ENCODE data around the gene MAP3K6. TPM values are rescaled to one million over a fixed set of nuclear protein-coding genes. Genes with fewer than 3 reads are reported as not detected.

MAP3K6 gene
- total and polyA plus RNA-seq, 2 of the 13 experiments (the other 11 are each of a cell fraction or from before 2014, with no cell fraction given): 2.7 to 3.2 TPM

DNA sequence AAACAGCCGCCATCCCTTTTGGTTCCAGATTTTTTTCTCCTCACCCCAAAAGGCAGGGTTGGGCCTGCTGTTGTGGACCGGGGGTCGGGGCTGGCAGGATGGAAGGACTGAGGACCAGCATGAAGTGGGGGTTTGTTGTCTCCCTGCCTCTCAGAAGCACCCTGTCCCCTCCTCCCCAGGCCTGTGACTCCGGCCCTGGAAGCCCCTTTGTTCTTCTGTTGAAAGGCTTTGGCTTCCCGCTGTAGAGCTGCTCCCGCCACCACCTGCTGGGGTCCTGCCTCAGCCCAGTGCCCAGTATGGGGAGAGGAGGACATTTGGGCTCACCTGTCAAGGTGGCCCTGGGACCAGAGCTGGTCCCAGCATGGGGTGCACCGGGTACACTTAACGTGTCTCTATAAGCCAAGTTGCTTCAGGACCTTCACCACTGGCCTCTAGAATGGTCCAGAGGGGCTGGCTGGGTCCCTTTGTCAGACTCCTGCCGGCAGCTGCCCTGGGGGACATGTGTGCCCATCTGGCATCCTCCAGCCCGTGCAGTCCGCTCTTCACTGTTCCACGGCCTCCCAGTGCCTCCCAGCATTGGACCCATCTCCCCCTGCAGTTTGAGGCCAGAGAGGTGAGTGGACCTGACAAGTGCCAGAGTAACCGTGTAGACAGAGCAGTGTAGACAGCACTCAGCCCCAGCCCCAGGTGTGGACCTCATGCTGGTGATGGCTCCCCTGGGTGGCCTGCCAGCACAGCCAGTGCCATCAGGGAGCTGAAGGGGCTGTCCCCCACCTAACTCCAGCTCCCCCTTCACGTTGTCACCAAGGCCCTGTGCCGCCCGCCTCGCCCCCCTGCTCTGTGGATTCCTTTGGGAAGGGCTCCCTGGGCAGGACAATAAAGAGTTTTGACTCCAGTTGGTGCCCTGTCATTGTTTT lies 31.0 kb downstream of the MAP3K6 start:
- no TSS peak for BruUV-seq (replicated peaks)
- no peak overlapping the region for H3K9ac ChIP-seq (ENCODE audit: insufficient read depth, low read depth, low read length)
- in situ Hi-C loops (cut with HindIII; ENCODE audit: extremely low pct_ligation_motif_present, low pct_unique_long_range_greater_than_20kb): no loop called here
- no peaks in the 10 kb centered on the region for H3K79me2 ChIP-seq (ENCODE audit: insufficient read depth, low read length)
- no peak for TF ChIP-seq HMGA1 (CRISPR knock-in tag; conservative IDR thresholded peaks at IDR 0.05)
- TF ChIP-seq ZNF484 (CRISPR knock-in tag; IDR thresholded peaks at IDR 0.05; ENCODE audit: borderline replicate concordance, low read depth): no peak
- TF ChIP-seq HNRNPK (IDR thresholded peaks at IDR 0.05; ENCODE audit: low read depth, low read length, poor library complexity, severe bottlenecking): no peak
- no peak for TF ChIP-seq NFE2L2 (IDR thresholded peaks at IDR 0.05; ENCODE audit: low read length)
- TF ChIP-seq, protein P1, sequence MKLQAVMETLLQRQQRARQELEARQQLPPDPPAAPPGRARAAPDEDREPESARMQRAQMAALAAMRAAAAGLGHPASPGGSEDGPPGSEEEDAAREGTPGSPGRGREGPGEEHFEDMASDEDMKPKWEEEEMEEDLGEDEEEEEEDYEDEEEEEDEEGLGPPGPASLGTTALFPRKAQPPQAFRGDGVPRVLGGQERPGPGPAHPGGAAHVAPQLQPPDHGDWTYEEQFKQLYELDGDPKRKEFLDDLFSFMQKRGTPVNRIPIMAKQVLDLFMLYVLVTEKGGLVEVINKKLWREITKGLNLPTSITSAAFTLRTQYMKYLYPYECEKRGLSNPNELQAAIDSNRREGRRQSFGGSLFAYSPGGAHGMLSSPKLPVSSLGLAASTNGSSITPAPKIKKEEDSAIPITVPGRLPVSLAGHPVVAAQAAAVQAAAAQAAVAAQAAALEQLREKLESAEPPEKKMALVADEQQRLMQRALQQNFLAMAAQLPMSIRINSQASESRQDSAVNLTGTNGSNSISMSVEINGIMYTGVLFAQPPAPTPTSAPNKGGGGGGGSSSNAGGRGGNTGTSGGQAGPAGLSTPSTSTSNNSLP (IDR thresholded peaks at IDR 0.05; ENCODE audit: low read depth, low read length): no peak
- no peak for TF ChIP-seq ARNT (IDR thresholded peaks at IDR 0.05)
- TF ChIP-seq, protein P2, sequence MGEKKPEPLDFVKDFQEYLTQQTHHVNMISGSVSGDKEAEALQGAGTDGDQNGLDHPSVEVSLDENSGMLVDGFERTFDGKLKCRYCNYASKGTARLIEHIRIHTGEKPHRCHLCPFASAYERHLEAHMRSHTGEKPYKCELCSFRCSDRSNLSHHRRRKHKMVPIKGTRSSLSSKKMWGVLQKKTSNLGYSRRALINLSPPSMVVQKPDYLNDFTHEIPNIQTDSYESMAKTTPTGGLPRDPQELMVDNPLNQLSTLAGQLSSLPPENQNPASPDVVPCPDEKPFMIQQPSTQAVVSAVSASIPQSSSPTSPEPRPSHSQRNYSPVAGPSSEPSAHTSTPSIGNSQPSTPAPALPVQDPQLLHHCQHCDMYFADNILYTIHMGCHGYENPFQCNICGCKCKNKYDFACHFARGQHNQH (CRISPR knock-in tag; IDR thresholded peaks at IDR 0.05): no peak
- TF ChIP-seq, protein P3, sequence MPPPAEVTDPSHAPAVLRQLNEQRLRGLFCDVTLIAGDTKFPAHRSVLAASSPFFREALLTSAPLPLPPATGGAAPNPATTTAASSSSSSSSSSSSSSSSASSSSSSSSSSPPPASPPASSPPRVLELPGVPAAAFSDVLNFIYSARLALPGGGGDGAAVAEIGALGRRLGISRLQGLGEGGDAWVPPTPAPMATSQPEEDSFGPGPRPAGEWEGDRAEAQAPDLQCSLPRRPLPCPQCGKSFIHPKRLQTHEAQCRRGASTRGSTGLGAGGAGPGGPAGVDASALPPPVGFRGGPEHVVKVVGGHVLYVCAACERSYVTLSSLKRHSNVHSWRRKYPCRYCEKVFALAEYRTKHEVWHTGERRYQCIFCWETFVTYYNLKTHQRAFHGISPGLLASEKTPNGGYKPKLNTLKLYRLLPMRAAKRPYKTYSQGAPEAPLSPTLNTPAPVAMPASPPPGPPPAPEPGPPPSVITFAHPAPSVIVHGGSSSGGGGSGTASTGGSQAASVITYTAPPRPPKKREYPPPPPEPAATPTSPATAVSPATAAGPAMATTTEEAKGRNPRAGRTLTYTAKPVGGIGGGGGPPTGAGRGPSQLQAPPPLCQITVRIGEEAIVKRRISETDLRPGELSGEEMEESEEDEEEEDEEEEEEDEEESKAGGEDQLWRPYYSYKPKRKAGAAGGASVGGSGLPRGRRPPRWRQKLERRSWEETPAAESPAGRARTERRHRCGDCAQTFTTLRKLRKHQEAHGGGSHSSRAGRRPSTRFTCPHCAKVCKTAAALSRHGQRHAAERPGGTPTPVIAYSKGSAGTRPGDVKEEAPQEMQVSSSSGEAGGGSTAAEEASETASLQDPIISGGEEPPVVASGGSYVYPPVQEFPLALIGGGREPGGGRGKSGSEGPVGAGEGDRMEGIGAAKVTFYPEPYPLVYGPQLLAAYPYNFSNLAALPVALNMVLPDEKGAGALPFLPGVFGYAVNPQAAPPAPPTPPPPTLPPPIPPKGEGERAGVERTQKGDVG (CRISPR knock-in tag; IDR thresholded peaks at IDR 0.05; ENCODE audit: borderline replicate concordance): no peak
- no peak for TF ChIP-seq SETDB1 (CRISPR knock-in tag; IDR thresholded peaks at IDR 0.05; ENCODE audit: borderline replicate concordance)
- no peak for TF ChIP-seq RCOR2 (CRISPR knock-in tag; IDR thresholded peaks at IDR 0.05)
- H3K4me2 ChIP-seq (ENCODE audit: low read depth, low read length): no peak overlapping the region
- H3K4me3 ChIP-seq (replicated peaks in 1 of 3; ENCODE audit: insufficient read depth in 1 of 3, low read depth in 2 of 3, low read length in 3 of 3): no peak overlapping the region
- ATAC-seq (no peak), FAIRE-seq (no peak), DNase-seq (ENCODE audit: low spot score) (no peak)
- H3K9me3 ChIP-seq (ENCODE audit: low read length): no peaks in the 10 kb centered on the region
- 93% methylated on average over 7 of the region's 17 CpGs for WGBS (ENCODE audit: low lambda C conversion rate)
- CTCF ChIA-PET (ENCODE audit: low intra/inter-chr PET ratio, low total read pairs): no interaction called here
- no peaks in the 10 kb centered on the region for H4K20me1 ChIP-seq (ENCODE audit: insufficient read depth, low read length)
- POLR2A ChIA-PET: no interaction called here
- no peaks in the 10 kb centered on the region for H3K27me3 ChIP-seq (ENCODE audit: control insufficient read depth in 1 of 2, insufficient read depth in 2 of 2, low read length in 2 of 2)
- H2AFZ ChIP-seq (ENCODE audit: low read length): no peak overlapping the region
- H3K4me1 ChIP-seq (ENCODE audit: insufficient read depth, low read length): peaks cover 2% of the 10 kb centered on the region
- intact Hi-C loops (cut with micrococcal nuclease; ENCODE audit: unreplicated experiment): no loop called here
- H3K27ac ChIP-seq (ENCODE audit: extremely low read length, insufficient read depth, low read length): no peak overlapping the region
- peaks cover 16 to 46% of the 10 kb centered on the region in 2 experiments for H3K36me3 ChIP-seq (replicated peaks in 1 of 2; ENCODE audit: control insufficient read depth in 1 of 2, insufficient read depth in 2 of 2, low read length in 2 of 2)
